OCI-LY3 (cell line): Measurements from ENCODE around the gene PTBP1.

ENCODE experiments used
- H2AFZ ChIP-seq: fragments of 200-600, 300-600 bp; shearing (Covaris generic); 2 replicates; pipeline ENCODE4 v1.6.0; 2014; ENCODE audit warnings: antibody characterized with exemption, low read depth, low read length
- H3K27ac ChIP-seq: fragments of 200-600, 300-600 bp; sonication (generic); 2 replicates; pipeline ENCODE4 v1.5.1; 2014; ENCODE audit warnings: mild to moderate bottlenecking, low read length, moderate library complexity, mixed read lengths
- H3K27me3 ChIP-seq: fragments of 200-600, 300-600 bp; sonication (generic); 2 replicates; pipeline ENCODE4 v1.6.1; 2014; ENCODE audit warnings: low read depth, low read length, mixed read lengths
- H3K36me3 ChIP-seq: fragments of 200-600, 300-600 bp; sonication (generic); replicated peaks from 2 replicates; pipeline ENCODE3; 2014; ENCODE audit warnings: low read depth, low read length, mixed read lengths
- H3K4me1 ChIP-seq: fragments of 300-600, 200-600 bp; sonication (generic); 2 replicates; pipeline ENCODE4 v1.6.1; 2014; ENCODE audit warnings: low read length, mixed read lengths
- H3K4me2 ChIP-seq: fragments of 200-600, 300-600 bp; sonication (generic); 2 replicates; pipeline ENCODE4 v1.6.1; 2014; ENCODE audit warnings: low read length, mixed read lengths
- H3K4me3 ChIP-seq: fragments of 300-600, 200-600 bp; sonication (generic); 2 replicates; pipeline ENCODE4 v1.5.1; 2014; ENCODE audit warnings: antibody characterized with exemption, mild to moderate bottlenecking, low read length, moderate library complexity
- H3K79me2 ChIP-seq: fragments of 300-600, 200-600 bp; shearing (Covaris generic); 2 replicates; pipeline ENCODE4 v1.6.1; 2014; ENCODE audit warnings: mild to moderate bottlenecking, low read length, mixed read lengths
- H3K9ac ChIP-seq: fragments of 300-600, 200-600 bp; shearing (Covaris generic); 2 replicates; pipeline ENCODE4 v1.6.0; 2014; ENCODE audit warnings: mild to moderate bottlenecking, low read length, moderate library complexity
- H3K9me3 ChIP-seq: fragments of 200-600, 300-600 bp; shearing (Covaris generic); 2 replicates; pipeline ENCODE4 v1.6.1; 2014; ENCODE audit warnings: low read length, mixed read lengths; ENCODE audit not compliant: insufficient read depth
- H4K20me1 ChIP-seq: fragments of 200-600, 300-600 bp; sonication (generic); 2 replicates; pipeline ENCODE4 v1.6.1; 2016; ENCODE audit warnings: low read length, mixed read lengths; ENCODE audit not compliant: insufficient read depth
- EZH2phosphoT487 ChIP-seq: fragments of 200-600 bp; shearing (Covaris generic); IDR thresholded peaks from 2 replicates; pipeline ENCODE4 v1.6.1; 2018; ENCODE audit warnings: antibody characterized with exemption, mixed run types, low read depth
- TF ChIP-seq, protein P1 (sequence below): fragments of 200-600, 300-600 bp; sonication (generic); IDR thresholded peaks from 2 replicates; pipeline ENCODE4 v1.5.1; 2014; ENCODE audit warnings: antibody characterized with exemption, low read length, low read depth

PTBP1 gene

DNA sequence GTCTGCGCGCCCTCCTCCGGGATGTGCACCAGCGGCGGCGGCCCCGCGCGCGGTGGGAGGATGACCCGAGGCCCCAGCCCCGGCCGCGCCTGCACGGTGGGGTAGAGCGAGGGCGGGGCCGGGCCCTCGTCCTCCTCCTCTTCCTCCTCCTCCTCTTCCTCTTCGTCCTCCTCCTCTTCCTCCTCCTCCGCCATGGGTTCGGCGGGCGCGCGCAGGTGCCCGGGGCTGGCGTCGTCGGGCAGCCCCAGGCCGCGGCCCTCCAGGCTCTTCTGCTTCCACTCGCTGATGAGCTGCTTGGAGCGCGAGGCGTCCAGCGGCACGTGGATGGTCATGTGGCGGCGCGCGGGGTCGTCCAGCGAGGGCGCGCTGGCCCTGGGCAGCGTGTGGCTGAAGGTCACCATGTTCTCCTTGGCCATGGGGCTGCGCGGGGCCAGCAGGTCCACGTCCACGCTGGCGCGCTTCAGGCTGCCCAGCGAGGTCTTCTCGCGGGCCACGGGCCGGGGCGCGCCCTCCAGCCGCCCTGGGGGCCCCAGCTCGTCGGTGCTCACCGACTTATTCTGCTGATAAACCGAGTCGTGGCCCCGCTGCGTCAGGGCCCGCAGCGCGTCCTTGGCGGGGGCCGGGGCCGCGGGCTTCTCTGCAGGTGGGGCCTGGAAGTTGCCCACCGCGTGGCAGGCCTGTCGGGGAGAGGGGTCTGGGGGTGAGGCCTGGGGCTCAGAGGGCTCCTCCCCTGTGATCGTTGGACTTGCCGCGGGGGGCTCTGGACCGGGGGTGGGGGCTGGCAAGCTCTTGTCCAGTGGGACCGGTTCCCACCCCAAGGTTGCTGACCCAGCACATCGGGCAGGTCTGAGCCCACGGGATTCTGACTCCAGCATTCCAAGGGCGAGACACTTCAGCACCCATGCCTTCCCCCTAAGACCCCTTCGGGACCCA lies 16.2 kb downstream of the PTBP1 start:
- H4K20me1 ChIP-seq: peaks cover 31% of the 10 kb centered on the region
- peaks cover 68% of the 10 kb centered on the region for H3K36me3 ChIP-seq
- no peak overlapping the region for H3K9ac ChIP-seq
- H3K4me3 ChIP-seq: no peak overlapping the region
- H3K79me2 ChIP-seq: peaks cover 10% of the 10 kb centered on the region
- no peak for TF ChIP-seq EZH2phosphoT487
- TF ChIP-seq, protein P1, sequence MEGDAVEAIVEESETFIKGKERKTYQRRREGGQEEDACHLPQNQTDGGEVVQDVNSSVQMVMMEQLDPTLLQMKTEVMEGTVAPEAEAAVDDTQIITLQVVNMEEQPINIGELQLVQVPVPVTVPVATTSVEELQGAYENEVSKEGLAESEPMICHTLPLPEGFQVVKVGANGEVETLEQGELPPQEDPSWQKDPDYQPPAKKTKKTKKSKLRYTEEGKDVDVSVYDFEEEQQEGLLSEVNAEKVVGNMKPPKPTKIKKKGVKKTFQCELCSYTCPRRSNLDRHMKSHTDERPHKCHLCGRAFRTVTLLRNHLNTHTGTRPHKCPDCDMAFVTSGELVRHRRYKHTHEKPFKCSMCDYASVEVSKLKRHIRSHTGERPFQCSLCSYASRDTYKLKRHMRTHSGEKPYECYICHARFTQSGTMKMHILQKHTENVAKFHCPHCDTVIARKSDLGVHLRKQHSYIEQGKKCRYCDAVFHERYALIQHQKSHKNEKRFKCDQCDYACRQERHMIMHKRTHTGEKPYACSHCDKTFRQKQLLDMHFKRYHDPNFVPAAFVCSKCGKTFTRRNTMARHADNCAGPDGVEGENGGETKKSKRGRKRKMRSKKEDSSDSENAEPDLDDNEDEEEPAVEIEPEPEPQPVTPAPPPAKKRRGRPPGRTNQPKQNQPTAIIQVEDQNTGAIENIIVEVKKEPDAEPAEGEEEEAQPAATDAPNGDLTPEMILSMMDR: no peak
- H2AFZ ChIP-seq: no peak overlapping the region
- no peak overlapping the region for H3K4me2 ChIP-seq
- no peaks in the 10 kb centered on the region for H3K4me1 ChIP-seq
- H3K27me3 ChIP-seq: no peaks in the 10 kb centered on the region
- H3K27ac ChIP-seq: no peak overlapping the region
- H3K9me3 ChIP-seq: no peaks in the 10 kb centered on the region

DNA sequence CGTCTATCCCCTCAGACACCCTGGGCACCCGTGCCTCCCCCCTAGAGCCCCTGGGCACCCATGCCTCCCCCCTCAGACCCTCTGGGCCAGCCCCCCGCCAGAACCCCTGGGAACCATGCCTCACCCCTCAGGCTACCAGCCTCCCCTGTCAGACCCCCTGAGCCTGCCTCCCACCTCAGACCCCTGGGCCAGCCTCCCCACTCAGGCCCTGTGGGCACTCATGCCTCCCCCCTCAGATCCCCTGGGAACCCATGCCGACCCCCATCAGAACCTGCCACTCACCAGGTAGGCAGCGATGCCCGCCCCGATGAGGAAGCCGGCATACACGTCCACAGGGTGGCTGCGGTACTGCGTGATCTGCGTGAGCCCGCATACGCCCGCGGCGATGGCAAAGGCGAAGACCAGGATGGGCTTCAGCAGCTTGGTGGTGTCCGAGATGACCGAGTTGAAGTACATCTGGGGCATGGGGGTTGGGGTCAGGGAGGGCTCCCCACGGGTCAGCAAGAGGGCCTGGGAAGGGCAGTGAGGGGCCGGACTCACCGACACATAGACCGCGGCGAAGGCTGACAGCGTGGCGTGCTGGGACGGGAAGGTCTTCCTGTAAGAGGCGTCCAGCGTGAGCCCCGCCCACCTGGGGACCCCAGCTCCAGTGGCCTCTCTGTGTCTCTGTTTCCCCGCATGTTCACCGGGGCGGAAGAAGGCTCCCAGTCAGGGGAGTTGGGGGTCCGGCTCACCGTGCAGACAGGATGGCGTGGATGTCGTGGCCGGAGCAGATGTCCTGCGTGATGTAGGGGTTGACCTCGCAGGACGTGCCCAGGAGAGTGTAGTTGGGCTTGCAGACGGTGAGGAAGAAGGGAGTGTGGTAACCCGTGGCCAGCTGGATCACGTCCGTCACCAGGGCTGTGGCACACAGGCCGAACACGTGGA lies 17.2 kb downstream of the PTBP1 start:
- H2AFZ ChIP-seq: no peak overlapping the region
- no peak overlapping the region for H3K9ac ChIP-seq
- H3K36me3 ChIP-seq: peaks cover 63% of the 10 kb centered on the region
- no peak overlapping the region for H3K4me2 ChIP-seq
- TF ChIP-seq, protein P1: no peak
- TF ChIP-seq EZH2phosphoT487: no peak
- no peaks in the 10 kb centered on the region for H3K9me3 ChIP-seq
- H4K20me1 ChIP-seq: peaks cover 25% of the 10 kb centered on the region
- H3K4me3 ChIP-seq: no peak overlapping the region
- H3K27ac ChIP-seq: no peak overlapping the region
- no peaks in the 10 kb centered on the region for H3K4me1 ChIP-seq
- H3K79me2 ChIP-seq: peaks cover 5% of the 10 kb centered on the region
- H3K27me3 ChIP-seq: no peaks in the 10 kb centered on the region

DNA sequence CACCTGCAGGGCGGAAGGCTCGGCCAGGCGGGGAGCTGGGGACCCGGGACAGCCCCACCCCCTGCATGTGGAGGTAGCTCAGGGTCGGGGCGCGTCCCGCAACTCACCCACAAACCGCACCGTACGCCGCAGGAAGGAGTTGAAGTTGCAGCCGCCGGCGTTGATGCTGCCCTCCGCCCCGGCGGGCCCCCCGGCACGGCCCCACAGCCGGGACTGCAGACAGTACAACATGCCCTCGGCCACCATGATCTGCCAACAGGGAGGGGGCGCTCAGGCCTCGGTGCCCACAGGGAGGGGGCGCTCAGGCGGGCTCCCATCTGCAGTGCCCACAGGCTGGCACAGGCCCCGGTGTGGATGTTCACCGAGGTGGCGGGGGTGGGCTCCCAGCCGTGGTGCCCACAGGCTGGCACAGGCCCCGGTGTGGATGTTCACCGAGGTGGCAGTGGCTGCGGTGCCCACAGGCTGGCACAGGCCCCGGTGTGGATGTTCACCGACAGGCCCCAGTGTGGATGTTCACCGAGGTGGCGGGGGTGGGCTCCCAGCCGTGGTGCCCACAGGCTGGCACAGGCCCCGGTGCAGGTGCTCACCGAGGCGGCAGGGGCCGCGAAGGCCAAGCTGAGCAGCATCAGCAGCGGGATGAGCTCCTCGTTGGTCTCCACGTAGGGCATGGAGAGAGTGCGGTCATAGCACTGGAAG lies 18.0 kb downstream of the PTBP1 start:
- TF ChIP-seq, protein P1: no peak
- TF ChIP-seq EZH2phosphoT487: no peak
- no peak overlapping the region for H3K27ac ChIP-seq
- no peaks in the 10 kb centered on the region for H3K79me2 ChIP-seq
- no peaks in the 10 kb centered on the region for H3K4me1 ChIP-seq
- no peak overlapping the region for H3K4me3 ChIP-seq
- no peak overlapping the region for H2AFZ ChIP-seq
- H3K9ac ChIP-seq: no peak overlapping the region
- peaks cover 55% of the 10 kb centered on the region for H3K36me3 ChIP-seq
- no peaks in the 10 kb centered on the region for H3K27me3 ChIP-seq
- H4K20me1 ChIP-seq: peaks cover 16% of the 10 kb centered on the region
- H3K4me2 ChIP-seq: no peak overlapping the region
- no peaks in the 10 kb centered on the region for H3K9me3 ChIP-seq
